ENCODE measurements around the gene FUNDC2. TPM values are rescaled to one million over a fixed set of nuclear protein-coding genes. Genes with fewer than 3 reads are reported as not detected.

The FUNDC2 gene
- total RNA-seq, 6 experiments from 2014 or later: 24.2 to 70.5 (median 39.7) TPM

- intact Hi-C loops (cut with DNase I): no loop called here
- H3K27me3 ChIP-seq: peaks cover 0 to 3% of the 10 kb centered on the region in 2 donors
- ATAC-seq: peak; percentile 44 to 72 (median 62)
- TF ChIP-seq POLR2A (IDR thresholded peaks at IDR 0.05): no peak
- TF ChIP-seq CTCF (IDR thresholded peaks at IDR 0.05): no peak
- H3K4me3 ChIP-seq: no peak overlapping the region
- no peaks in the 10 kb centered on the region for H3K36me3 ChIP-seq
- no peak for DNase-seq
- H3K4me1 ChIP-seq: peaks cover 0 to 16% (median 0%) of the 10 kb centered on the region in 4 donors
- WGBS (ENCODE audit: insufficient coverage, low coverage, low lambda C conversion rate, missing lambda C conversion rate): 52% methylated on average over 8 of the region's 8 CpGs
- no peaks in the 10 kb centered on the region for H3K9me3 ChIP-seq
- peak overlapping the region in 2 of 3 donors; percentile 28 to 54 for H3K27ac ChIP-seq
Measured at GRCh38 chrX:155065035-155065734, 38.5 kb downstream of the FUNDC2 start.

GRCh38 chrX:155068165-155068564, 41.5 kb downstream of the FUNDC2 start:
- 29% methylated on average over 1 of the region's 1 CpG for WGBS (ENCODE audit: insufficient coverage, low coverage, low lambda C conversion rate, missing lambda C conversion rate)
- DNase-seq (no peak), ATAC-seq (peak in 1 of 4 donors; percentile 41)
- Histone ChIP-seq H3K27me3 (no peaks in the 10 kb centered on the region), H3K27ac (peak overlapping the region in 1 of 3 donors; percentile 78), H3K4me3 (no peak overlapping the region), H3K9me3 (no peaks in the 10 kb centered on the region), H3K36me3 (no peaks in the 10 kb centered on the region), H3K4me1 (peaks cover 0 to 23% (median 0%) of the 10 kb centered on the region in 4 donors)
- no peak for TF ChIP-seq POLR2A (IDR thresholded peaks at IDR 0.05)
- no peak for TF ChIP-seq CTCF (IDR thresholded peaks at IDR 0.05)
- intact Hi-C loops (cut with DNase I): no loop called here

GRCh38 chrX:155069414-155069813, 42.8 kb downstream of the FUNDC2 start:
- Histone ChIP-seq H3K4me3 (peak overlapping the region; percentile 56 to 62 (median 62)), H3K36me3 (no peaks in the 10 kb centered on the region), H3K27ac (peak overlapping the region in 1 of 3 donors; percentile 78), H3K9me3 (no peaks in the 10 kb centered on the region), H3K27me3 (no peaks in the 10 kb centered on the region), H3K4me1 (peaks cover 0 to 23% (median 0%) of the 10 kb centered on the region in 4 donors)
- no peak for DNase-seq
- 64% methylated on average over 1 of the region's 1 CpG for WGBS (ENCODE audit: insufficient coverage, low coverage, low lambda C conversion rate, missing lambda C conversion rate)
- TF ChIP-seq POLR2A (IDR thresholded peaks at IDR 0.05) (no peak), CTCF (IDR thresholded peaks at IDR 0.05) (no peak)
- intact Hi-C loops (cut with DNase I): no loop called here
- no peak for ATAC-seq

- intact Hi-C loops (cut with DNase I): no loop called here
- DNase-seq (no peak), ATAC-seq (no peak)
- Histone ChIP-seq H3K36me3 (no peaks in the 10 kb centered on the region), H3K4me3 (peak overlapping the region; percentile 56 to 62 (median 62)), H3K27me3 (no peaks in the 10 kb centered on the region), H3K9me3 (no peaks in the 10 kb centered on the region), H3K4me1 (peaks cover 0 to 18% (median 0%) of the 10 kb centered on the region in 4 donors), H3K27ac (peak overlapping the region; percentile 52 to 88 (median 78))
- no peak for TF ChIP-seq CTCF (IDR thresholded peaks at IDR 0.05)
- no peak for TF ChIP-seq POLR2A (IDR thresholded peaks at IDR 0.05)
- WGBS (ENCODE audit: insufficient coverage, low coverage, low lambda C conversion rate, missing lambda C conversion rate): 29% methylated on average over 12 of the region's 12 CpGs
Measured at GRCh38 chrX:155070038-155070437, 43.4 kb downstream of the FUNDC2 start.

Measured in right lobe of liver (tissue), 6 donors.